Measurements from ENCODE around the gene MOBP.
"Not testable (repeated sequence)": the region's sequence is repeated elsewhere in the genome, so short reads cannot be mapped to it uniquely, and the experiment has no call there.

The MOBP gene

DNA sequence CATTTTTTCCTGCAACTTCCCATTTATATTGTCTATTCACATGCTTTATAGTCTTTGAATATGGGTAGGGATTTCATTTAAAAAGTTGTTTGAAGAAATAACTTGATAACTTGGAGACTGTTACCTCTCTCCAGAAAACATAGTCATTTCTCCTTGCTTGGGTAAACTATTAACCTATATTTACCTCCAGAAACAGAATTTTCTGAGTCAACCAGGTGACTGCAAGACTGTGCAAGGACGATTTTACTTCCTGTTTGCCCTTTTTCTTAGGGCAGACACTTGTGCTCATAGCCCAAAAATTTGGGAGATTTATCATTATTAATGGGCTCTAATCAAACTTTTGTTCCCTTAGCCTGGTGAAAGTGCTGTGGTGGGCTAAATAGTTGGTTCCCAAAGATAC is 14.3 kb upstream of the MOBP start:
- no peak for DNase-seq

DNA sequence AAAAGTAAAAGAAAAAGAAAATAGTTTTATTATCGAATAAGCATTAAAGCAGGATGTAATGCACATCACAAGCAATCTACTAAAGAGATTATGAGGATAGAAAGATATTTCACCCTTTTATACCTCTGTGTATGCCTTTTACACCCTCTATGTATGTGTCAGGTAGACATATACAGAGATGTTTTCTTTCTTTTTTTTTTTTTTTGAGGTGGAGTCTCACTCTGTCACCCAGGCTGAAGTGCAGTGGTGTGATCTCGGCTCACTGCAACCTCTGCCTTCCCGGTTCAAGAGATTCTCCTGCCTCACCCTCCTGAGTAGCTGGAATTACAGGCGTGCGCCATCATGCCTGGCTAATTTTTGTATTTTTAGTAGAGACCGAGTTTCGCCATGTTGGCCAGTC is 13.6 kb upstream of the MOBP start:
- DNase-seq: not testable (repeated sequence)

DNA sequence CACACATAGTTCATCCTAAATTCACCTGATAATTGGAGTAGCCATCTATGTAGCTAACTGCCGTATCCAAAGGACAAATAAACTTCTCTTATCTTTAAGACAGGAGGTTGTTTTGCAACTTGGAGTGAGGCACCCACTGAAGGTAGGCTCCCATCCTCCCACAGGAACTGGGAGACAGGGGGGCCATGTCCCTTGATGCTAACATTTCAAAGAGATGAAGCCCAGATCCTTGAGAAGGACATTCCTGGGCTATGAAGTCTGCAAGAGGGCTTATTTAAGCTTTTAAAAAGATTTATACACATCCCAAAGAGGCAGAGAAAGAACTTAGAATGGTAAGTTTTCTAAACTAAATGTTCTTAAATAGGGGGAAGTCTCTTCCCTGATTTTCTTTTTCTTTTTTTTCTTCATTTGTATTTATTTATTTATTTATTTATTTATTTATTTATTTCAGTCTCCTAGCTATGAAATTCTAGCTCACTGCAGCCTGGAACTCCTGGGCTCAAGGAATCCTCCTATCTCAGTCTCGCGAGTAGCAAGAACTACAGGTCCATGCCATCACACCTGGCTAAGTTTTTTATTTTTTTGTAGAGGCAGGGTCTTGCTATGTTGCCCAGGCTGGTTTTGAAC is 12.8 kb upstream of the MOBP start:
- no peak for DNase-seq

DNA sequence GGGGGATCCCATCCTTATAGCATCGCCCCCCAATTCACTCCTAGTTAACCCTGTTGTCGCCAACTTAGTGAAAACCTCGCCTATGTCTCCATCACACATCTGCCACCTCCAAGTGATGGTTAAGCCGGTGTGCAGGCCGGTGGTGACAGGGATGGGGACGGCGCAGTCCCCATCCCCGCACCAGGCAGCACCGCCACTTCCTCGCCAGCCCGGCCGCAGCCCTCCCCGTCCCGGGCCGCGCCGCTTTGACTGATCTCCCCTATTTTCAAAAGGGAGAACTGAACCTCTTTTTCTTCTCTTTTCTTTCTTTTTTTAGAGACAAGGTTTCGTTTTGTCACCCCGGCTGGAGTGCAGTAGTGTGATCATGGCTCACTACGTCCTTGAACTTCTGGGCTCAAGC is 11.3 kb upstream of the MOBP start:
- DNase-seq: no peak

DNA sequence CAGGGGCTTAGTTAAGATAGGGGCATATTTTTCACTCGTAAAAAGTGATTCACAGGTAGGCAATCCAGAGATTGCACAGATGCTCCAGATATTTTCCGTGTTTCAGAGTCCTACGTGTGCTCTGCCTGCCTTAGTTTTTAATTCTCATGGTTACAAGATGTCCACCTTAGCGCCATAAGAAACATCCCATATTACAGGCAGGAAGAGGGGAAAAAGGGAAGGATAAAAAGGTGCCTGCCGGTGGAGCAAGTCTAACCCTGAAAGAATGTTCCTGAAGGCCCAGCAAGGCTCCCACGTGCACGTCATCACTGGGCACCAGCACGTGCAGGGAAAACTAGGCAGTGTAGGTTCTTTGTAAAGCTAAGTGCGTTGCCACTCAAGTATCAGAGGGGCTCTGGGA is 10.1 kb upstream of the MOBP start:
- no peak for DNase-seq

- not testable (repeated sequence) for DNase-seq
Measured at GRCh38 chr3:39458579-39458978, 8.9 kb upstream of the MOBP start.

DNA sequence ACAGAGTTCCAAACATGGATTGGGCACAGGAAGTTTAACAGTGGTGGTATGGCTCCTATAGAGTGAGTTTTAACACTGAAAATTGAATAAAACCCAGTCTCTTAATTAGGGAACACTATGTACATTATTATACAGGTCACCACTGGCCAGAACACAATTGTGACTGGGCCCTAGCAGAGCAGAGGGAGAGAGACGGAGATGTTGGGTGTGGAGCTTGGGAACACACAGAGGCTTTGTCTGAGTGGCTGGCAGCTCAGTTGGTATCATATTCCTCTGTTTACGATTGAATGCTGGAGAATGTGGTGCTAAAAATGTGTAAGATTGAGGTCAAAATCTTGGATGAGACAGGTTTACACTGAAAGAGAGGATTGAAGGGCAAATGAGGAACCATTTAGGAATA is 6.8 kb upstream of the MOBP start:
- DNase-seq: no peak

GRCh38 chr3:39463269-39463668 is 4.2 kb upstream of the MOBP start:
- DNase-seq: no peak

GRCh38 chr3:39466988-39467387 is 492 bp upstream of the MOBP start:
- DNase-seq: no peak

GRCh38 chr3:39468108-39468436 is 592 bp downstream of the MOBP start:
- DNase-seq: no peak

- no peak for DNase-seq
Measured at GRCh38 chr3:39469258-39469657, 1.8 kb downstream of the MOBP start.

DNA sequence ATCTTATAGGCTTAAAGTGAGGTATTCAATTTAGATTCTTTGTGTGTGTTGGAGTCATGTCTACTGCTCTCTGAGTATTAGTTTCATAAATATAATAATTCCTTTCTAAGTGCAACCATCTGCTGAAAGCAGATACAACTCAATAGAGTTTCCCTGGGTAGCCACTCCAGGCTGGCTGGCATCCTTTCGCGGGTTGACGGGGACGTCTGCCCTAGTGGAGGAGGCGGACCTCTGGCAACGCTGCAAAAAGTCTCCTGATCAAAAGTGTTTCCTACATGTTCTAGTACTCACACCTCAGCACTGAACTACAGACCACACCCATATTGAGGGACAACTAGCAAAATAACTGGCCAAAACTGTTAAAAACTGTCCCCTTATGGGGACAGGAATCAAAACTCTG is 2.5 kb downstream of the MOBP start:
- no peak for DNase-seq

- DNase-seq: no peak
Measured at GRCh38 chr3:39471652-39472051, 4.2 kb downstream of the MOBP start.

DNA sequence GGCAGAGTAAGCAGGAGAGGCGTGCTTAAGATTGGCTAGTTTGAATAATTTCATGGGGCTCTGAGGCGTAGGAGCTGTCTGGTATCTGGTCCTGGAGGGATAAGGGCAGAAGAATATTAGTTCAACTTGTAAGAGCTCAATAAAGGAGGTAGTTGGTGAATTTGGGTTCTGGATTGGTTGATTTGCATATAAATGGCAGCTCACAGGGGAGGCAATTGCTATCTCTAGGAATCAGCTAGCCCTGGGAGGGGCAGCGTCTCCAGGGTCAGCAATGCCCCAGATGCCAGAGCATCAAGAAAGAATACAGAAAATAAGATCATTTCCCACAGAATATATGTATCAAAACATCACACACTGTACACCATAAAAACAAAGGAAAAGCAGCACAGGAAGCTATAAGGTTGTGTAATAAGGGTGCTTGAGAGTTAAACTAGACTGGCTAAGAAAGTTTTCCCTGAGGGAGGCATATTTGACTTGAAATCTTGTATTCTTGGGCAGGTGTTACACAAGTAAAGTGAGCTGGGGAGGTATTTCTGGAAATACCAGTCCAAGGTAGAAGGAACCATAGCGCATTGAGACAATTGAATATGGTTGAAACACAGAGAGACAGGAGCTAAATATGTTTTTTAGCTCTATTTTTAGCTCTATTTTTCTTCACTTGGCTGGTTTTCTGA is 6.1 kb downstream of the MOBP start:
- DNase-seq: no peak

DNA sequence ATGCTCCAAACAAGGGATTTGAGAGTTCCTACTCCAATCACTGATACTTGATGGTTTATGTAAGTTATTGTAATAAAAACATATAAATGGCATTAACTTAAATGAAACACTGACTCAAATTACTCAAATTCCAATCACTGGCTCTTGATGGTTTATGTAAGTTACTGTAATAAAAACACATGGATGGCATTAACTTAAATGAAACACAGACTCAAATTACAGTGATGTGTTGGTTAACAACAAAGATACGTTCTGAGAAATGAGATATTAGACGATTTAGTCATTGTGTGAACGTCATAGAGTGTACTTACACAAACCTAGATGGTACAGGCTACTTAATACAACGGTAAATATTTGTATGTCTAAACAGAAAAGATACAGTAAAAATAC is 6.6 kb downstream of the MOBP start:
- DNase-seq: no peak

GRCh38 chr3:39476783-39477182 is 9.3 kb downstream of the MOBP start:
- DNase-seq: no peak

DNA sequence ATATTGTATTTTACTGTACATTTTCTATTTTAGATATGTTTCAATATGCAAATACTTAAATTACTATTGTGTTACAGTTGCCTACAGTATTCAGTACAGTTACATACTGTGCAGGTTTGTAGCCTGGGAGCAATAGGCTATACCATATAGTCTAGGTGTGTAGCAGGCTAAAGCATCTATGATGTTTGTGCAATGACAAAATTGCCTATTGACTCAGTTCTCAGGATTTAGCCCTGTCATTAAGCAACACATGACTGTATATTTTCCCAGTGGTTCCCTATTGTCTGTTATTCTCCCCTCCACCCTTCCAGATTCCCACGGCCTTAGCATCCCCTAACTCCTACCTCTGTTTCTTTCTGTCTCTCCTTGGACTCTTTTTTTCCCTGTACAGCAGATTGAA is 10.7 kb downstream of the MOBP start:
- no peak for DNase-seq

GRCh38 chr3:39479701-39480414 is 12.4 kb downstream of the MOBP start:
- no peak for DNase-seq

DNA sequence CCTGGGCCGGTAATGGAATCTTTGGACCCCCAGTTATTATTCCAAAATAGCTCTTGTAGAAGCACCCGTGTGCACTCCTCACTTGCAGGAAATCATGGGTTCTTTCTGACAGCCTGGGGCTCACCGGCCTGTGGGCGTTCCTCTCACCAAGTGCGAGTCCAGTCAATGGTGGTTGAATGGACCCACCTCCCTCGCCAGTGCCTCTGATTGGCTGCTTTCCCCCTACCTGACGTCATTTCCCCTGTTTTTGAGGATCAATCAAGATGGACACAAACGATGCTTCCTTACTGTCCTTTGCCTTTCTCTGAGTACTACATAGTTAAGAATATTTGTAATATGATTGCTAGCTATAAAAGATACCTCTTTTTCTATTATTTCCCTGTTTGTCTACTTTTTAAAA is 18.1 kb downstream of the MOBP start:
- DNase-seq: no peak

- no peak for DNase-seq
Measured at GRCh38 chr3:39491014-39491413, 23.5 kb downstream of the MOBP start.

DNA sequence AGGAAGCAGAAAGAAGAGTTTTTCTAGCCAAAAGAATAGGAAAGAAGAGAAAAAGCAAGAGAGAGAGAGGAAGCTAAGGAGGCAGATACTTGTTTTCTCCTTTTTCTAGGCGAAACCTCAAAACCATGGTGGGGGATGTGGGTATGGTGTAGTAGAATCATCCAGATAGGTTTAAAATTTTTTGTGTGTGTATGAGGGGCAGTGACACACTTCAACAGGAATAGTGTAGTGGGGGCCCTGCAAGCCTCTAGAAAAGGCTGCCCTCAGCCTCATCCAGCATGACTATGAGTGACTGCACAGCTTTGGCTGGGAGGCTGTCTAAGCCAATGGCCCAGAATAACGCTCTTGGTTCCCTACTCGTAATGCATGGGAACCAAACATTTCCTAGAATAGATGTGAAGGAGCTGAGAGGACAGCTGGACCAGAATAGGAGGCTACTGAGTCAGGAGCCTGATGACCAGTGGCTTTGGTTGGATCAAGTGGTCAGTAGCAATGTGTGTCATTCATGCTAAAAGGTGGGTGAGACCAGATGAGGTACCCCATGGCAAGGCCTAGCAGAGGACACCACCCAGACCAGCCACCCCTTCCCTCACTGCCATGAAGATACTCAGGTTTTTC is 24.4 kb downstream of the MOBP start:
- DNase-seq: no peak

- DNase-seq: no peak
Measured at GRCh38 chr3:39494781-39495180, 27.3 kb downstream of the MOBP start.

DNA sequence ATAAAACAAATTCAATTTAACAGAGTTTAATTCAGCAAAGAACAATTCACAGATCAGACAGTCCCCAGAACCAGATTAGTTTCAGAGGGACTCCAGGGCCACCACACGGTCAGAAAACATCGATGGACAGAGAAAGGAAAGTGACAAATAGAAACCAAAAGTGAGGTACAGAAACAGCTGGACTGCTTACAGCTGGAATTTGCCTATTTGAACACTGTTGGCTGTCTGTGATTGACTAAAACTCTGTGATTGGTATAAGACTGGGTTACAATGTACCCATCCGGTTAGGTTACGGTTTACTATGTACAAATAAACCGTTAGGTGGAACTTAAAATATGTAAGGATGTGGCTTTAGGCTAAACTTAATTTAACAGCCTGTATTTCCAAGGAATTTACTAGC is 30.3 kb downstream of the MOBP start:
- no peak for DNase-seq

- no peak for DNase-seq
Measured at GRCh38 chr3:39499651-39500273, 32.3 kb downstream of the MOBP start.

All from islet precursor cell (in vitro differentiated cells).